ENCODE results near the gene PLXDC1. TPM values are rescaled to one million over a fixed set of nuclear protein-coding genes. Genes with fewer than 3 reads are reported as not detected.

PLXDC1 gene
- total and polyA plus RNA-seq, 12 donors: 7.3 to 21.3 (median 11.2) TPM

GRCh38 chr17:39098588-39098987 is 52.8 kb downstream of the PLXDC1 start:
- intact Hi-C loops (cut with DNase I): loop anchor here in 2 of 10 donors (5.0 to 10.0 kb wide), 2 partner anchors 46 to 54 kb away; partner anchors contain the start of gene PLXDC1 (in 1 of the 2)
- Histone ChIP-seq H3K9me3 (peaks cover 0 to 6% (median 0%) of the 10 kb centered on the region in 11 donors), H3K4me1 (peaks cover 7 to 68% (median 56%) of the 10 kb centered on the region in 9 donors), H3K27ac (peak overlapping the region in 8 of 10 donors; percentile 55 to 85 (median 71)), H3K27me3 (no peaks in the 10 kb centered on the region), H3K4me3 (no peak overlapping the region), H3K36me3 (no peaks in the 10 kb centered on the region)
- DNase-seq (no peak), ATAC-seq (peak in 2 of 8 donors; percentile 5 to 33)
- WGBS, 2 donors: 64 to 67% methylated on average over 13 of the region's 13 CpGs
- no peak for TF ChIP-seq CTCF (IDR thresholded peaks at IDR 0.05)

- Histone ChIP-seq H3K4me3 (no peak overlapping the region), H3K4me1 (peaks cover 7 to 78% (median 56%) of the 10 kb centered on the region in 9 donors), H3K27me3 (no peaks in the 10 kb centered on the region), H3K27ac (peak overlapping the region in 8 of 10 donors; percentile 54 to 88 (median 72)), H3K36me3 (no peaks in the 10 kb centered on the region), H3K9me3 (peaks cover 0 to 6% (median 0%) of the 10 kb centered on the region in 11 donors)
- ATAC-seq (no peak), DNase-seq (no peak)
- WGBS, 2 donors: 90 to 92% methylated on average over 7 of the region's 7 CpGs
- intact Hi-C loops (cut with DNase I): loop anchor here in 2 of 10 donors (5.0 to 10.0 kb wide), 2 partner anchors 47 to 55 kb away; partner anchors contain the start of gene PLXDC1 (in 1 of the 2)
- TF ChIP-seq CTCF (IDR thresholded peaks at IDR 0.05): no peak
Measured at GRCh38 chr17:39097537-39097936, 53.9 kb downstream of the PLXDC1 start.

- H3K36me3 ChIP-seq: no peaks in the 10 kb centered on the region
- TF ChIP-seq CTCF (IDR thresholded peaks at IDR 0.05): no peak
- H3K4me3 ChIP-seq: no peak overlapping the region
- peaks cover 7 to 79% (median 56%) of the 10 kb centered on the region in 9 donors for H3K4me1 ChIP-seq
- intact Hi-C loops (cut with DNase I): loop anchor here in 2 of 10 donors (5.0 to 10.0 kb wide), 2 partner anchors 48 to 55 kb away; partner anchors contain the start of gene PLXDC1 (in 1 of the 2)
- DNase-seq: no peak
- no peak for ATAC-seq
- H3K9me3 ChIP-seq: peaks cover 0 to 6% (median 0%) of the 10 kb centered on the region in 11 donors
- H3K27ac ChIP-seq: peak overlapping the region in 9 of 10 donors; percentile 54 to 88 (median 70)
- H3K27me3 ChIP-seq: no peaks in the 10 kb centered on the region
- 86 to 93% methylated on average over 2 of the region's 2 CpGs for WGBS, 2 donors
Measured at GRCh38 chr17:39097150-39097519, 54.3 kb downstream of the PLXDC1 start.

- WGBS, 2 donors: 44 to 66% methylated on average over 10 of the region's 10 CpGs
- H3K36me3 ChIP-seq: no peaks in the 10 kb centered on the region
- DNase-seq (peak in 1 of 2 donors; percentile 34), ATAC-seq (peak in 6 of 8 donors; percentile 11 to 50 (median 32))
- H3K27me3 ChIP-seq: no peaks in the 10 kb centered on the region
- peak overlapping the region in 1 of 10 donors; percentile 27 for H3K4me3 ChIP-seq
- intact Hi-C loops (cut with DNase I): loop anchor here in 2 of 10 donors (5.0 to 10.0 kb wide), 2 partner anchors 48 to 56 kb away; partner anchors contain the start of gene PLXDC1 (in 1 of the 2)
- peak overlapping the region in 9 of 10 donors; percentile 54 to 88 (median 70) for H3K27ac ChIP-seq
- H3K9me3 ChIP-seq: peaks cover 0 to 6% (median 0%) of the 10 kb centered on the region in 11 donors
- TF ChIP-seq CTCF (IDR thresholded peaks at IDR 0.05): no peak
- H3K4me1 ChIP-seq: peaks cover 7 to 84% (median 56%) of the 10 kb centered on the region in 9 donors
Measured at GRCh38 chr17:39096508-39097149, 54.8 kb downstream of the PLXDC1 start.
